GM04504 (cell line): ENCODE data around the gene FAM227B.
A peak's percentile ranks its signal among the peaks of the same experiment; 100 is the strongest.
"Not testable (repeated sequence)": the region's sequence is repeated elsewhere in the genome, so short reads cannot be mapped to it uniquely, and the experiment has no call there.

ENCODE experiments used
- DNase-seq: peaks from one replicate; pipeline ENCODE4 v3.0.0-alpha.2; 2012; ENCODE audit warnings: low read depth

The FAM227B gene

GRCh38 chr15:49620658-49621368 lies at the start of gene FAM227B, which contains the start of gene DTWD1:
Gene FAM227B, minus strand, starts transcription at chr15:49620818. Its CDS starts 5,647 bp downstream, at chr15:49615171.
Gene DTWD1, plus strand, starts transcription at chr15:49621048. Its CDS starts 4,120 bp downstream, at chr15:49625168.
- DNase-seq = peak; percentile 97

- no peak for DNase-seq
Measured at GRCh38 chr15:49669288-49669687, 48.7 kb upstream of the FAM227B start.

GRCh38 chr15:49666486-49666885 lies 45.9 kb upstream of the FAM227B start:
- not testable (repeated sequence) for DNase-seq

GRCh38 chr15:49664716-49665115 lies 44.1 kb upstream of the FAM227B start:
- no peak for DNase-seq

- DNase-seq = no peak
Measured at GRCh38 chr15:49656734-49657133, 36.1 kb upstream of the FAM227B start.

GRCh38 chr15:49652922-49653321 lies 32.3 kb upstream of the FAM227B start:
- no peak for DNase-seq

- no peak for DNase-seq
Measured at GRCh38 chr15:49650676-49651075, 30.1 kb upstream of the FAM227B start.

GRCh38 chr15:49649987-49650386 lies 29.4 kb upstream of the FAM227B start:
- DNase-seq = no peak

- no peak for DNase-seq
Measured at GRCh38 chr15:49646891-49647290, 26.3 kb upstream of the FAM227B start.

GRCh38 chr15:49645941-49646340 lies 25.3 kb upstream of the FAM227B start:
- no peak for DNase-seq

GRCh38 chr15:49645277-49645676 lies 24.7 kb upstream of the FAM227B start:
- DNase-seq = no peak

GRCh38 chr15:49644364-49644794 lies 23.8 kb upstream of the FAM227B start:
- no peak for DNase-seq

GRCh38 chr15:49637857-49638256 lies 17.2 kb upstream of the FAM227B start:
- DNase-seq = no peak

GRCh38 chr15:49628379-49628778 lies 7.8 kb upstream of the FAM227B start:
- DNase-seq = no peak

GRCh38 chr15:49627407-49627877 lies 6.8 kb upstream of the FAM227B start:
- DNase-seq = peak; percentile 73

- DNase-seq = no peak
Measured at GRCh38 chr15:49625460-49626036, 4.9 kb upstream of the FAM227B start.

- DNase-seq = peak; percentile 87
Measured at GRCh38 chr15:49624056-49624455, 3.4 kb upstream of the FAM227B start.

GRCh38 chr15:49622561-49622960 lies 1.9 kb upstream of the FAM227B start:
- DNase-seq = no peak

GRCh38 chr15:49621887-49622286 lies 1.3 kb upstream of the FAM227B start:
- no peak for DNase-seq

- DNase-seq = no peak
Measured at GRCh38 chr15:49621401-49621811, 788 bp upstream of the FAM227B start.

GRCh38 chr15:49620199-49620598 lies 419 bp downstream of the FAM227B start:
- DNase-seq = no peak

- no peak for DNase-seq
Measured at GRCh38 chr15:49619226-49619625, 1.4 kb downstream of the FAM227B start.

- DNase-seq = not testable (repeated sequence)
Measured at GRCh38 chr15:49612240-49612639, 8.4 kb downstream of the FAM227B start.
